ENCODE data around the gene RAB7A.

The RAB7A gene

DNA sequence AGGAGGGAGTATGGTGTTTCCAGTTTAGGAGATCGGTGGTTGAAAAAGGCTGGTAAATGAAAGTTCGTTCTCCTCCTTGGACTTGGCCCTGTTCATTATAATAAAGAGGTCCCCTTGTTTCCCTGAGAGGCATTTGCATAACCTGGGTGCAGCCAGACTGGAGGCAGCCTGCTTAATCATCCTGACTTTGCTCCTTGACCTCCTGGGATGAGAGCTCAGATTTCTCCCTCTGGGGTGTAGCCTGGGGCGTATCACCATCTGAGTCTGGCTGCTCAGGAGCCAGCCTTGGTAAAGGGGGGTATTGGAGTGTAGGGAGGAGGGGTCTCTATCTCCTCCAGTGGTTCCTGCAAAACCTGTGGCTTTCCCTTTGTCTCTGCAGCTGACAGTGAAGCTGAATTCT is 132.2 kb downstream of the RAB7A start:
- no peak for DNase-seq

DNA sequence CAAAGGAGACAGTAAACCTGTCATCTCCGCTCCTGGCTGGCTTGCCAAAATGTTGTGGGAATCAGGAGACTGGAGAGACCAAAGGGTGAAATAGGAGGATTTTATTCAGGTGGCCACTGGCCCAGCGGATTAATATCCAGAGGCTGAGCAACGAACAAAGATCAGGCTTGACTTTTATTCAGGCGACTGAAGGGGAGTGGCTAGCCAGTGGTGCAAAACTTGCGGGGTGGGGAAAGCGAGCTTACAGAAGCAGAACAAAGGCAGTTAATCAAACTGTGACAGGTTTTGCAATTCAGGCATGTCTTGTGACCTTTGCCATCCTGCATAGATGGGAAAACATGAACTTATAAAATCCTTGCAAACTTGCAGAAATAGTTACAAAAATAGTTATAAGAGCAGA is 133.6 kb downstream of the RAB7A start:
- DNase-seq = no peak

DNA sequence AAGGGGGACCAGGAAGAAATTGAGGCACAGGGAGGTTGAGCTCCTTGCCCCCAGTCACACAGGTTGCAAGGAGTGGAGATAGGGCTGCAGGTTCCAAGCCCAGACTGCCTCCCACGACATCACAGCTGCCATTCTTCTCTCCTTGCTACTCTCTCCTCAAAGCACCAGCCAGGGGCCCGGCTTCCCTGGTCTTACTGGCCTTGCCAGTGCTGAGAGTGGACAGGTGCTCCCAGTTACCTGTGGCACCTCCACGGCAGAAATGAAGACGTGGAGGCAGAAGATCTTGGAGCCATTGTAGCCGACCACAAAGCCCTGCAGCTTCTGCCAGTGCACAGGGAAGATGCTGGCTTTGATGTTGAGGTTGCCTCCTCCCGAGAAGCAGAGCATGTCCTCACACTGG is 135.5 kb downstream of the RAB7A start:
- no peak for DNase-seq

DNA sequence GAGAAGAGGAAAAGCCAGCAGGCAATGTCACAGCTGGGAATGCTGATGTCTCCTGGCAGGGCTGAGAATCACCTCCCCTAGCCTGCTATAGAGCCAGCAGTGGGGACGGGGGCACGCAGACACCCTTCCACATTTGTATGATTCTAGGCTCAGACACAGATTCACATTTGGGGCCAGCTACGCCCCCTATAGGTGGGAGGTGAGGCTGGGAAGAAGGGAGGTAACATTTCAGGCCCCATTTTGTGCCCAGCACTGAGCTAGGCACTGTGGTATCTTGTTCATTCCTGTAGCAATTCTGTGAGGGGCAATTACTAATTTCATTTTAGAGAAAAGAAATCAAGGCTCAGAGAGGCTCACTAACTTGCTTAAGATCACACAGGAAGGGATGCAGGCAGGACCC is 137.6 kb downstream of the RAB7A start:
- DNase-seq = no peak
